Heart left ventricle (tissue), 16 donors: ENCODE results near the gene KRT20. TPM values are rescaled to one million over a fixed set of nuclear protein-coding genes. Genes with fewer than 3 reads are reported as not detected.

Experiments
- ATAC-seq, 4 donors: fragments of 200-7000 bp; cut with Tn5 transposase; one replicate each; pipeline ENCODE4 v1.9.1; 2020 to 2022; ENCODE audit warnings: moderate library complexity in 4 of 4, mild to moderate bottlenecking in 3 of 4, moderate number of reproducible peaks in 1 of 4
- DNase-seq, 5 donors: peaks; one replicate each; pipeline ENCODE4 v3.0.0-alpha.2; 2020
- H3K27ac ChIP-seq, 12 donors: fragments of 200-600 bp; sonication (generic) in 4 of 12; one replicate each; pipeline versions ENCODE4 v1.5.0 to v1.8.0; 2016 to 2022; ENCODE audit warnings: mild to moderate bottlenecking in 2 of 12
- H3K27me3 ChIP-seq, 9 donors: fragments of 200-600 bp; sonication (generic) in 2 of 9; one replicate each; pipeline versions ENCODE4 v1.5.1 to v1.8.0; 2016 to 2022; ENCODE audit warnings: mild to moderate bottlenecking in 3 of 9
- H3K36me3 ChIP-seq, 9 donors: fragments of 200-600 bp; sonication (generic) in 2 of 9; one replicate each; pipeline versions ENCODE4 v1.5.0 to v1.8.0; 2018 to 2022; ENCODE audit warnings: mild to moderate bottlenecking in 2 of 9
- H3K4me1 ChIP-seq, 12 donors: fragments of 200-600 bp; sonication (generic) in 4 of 12; one replicate each; pipeline versions ENCODE4 v1.5.0 to v1.8.0; 2016 to 2022; ENCODE audit warnings: mild to moderate bottlenecking in 3 of 12
- H3K4me3 ChIP-seq, 12 donors: fragments of 200-600 bp; sonication (generic) in 4 of 12; one replicate each; pipeline versions ENCODE4 v1.5.0 to v1.8.0; 2017 to 2022; ENCODE audit warnings: mild to moderate bottlenecking in 9 of 12, moderate library complexity in 4 of 12
- H3K9me3 ChIP-seq, 12 donors: fragments of 200-600 bp; sonication (generic) in 4 of 12; one replicate each; pipeline versions ENCODE4 v1.5.0 to v1.8.0; 2016 to 2022; ENCODE audit warnings: mild to moderate bottlenecking in 1 of 12
- CTCF ChIP-seq, 12 donors: fragments of 200-600 bp; sonication (generic) in 4 of 12; IDR thresholded peaks; one replicate each; pipeline versions ENCODE4 v1.5.0 to v1.8.0; 2018 to 2022; ENCODE audit warnings: antibody characterized with exemption in 12 of 12, mild to moderate bottlenecking in 5 of 12
- POLR2A ChIP-seq, 2 donors: fragments of 450-650 bp; IDR thresholded peaks; one replicate each; pipeline ENCODE4 v1.6.1; 2017; ENCODE audit warnings: antibody characterized with exemption in 2 of 2, mild to moderate bottlenecking in 2 of 2, moderate library complexity in 2 of 2
- WGBS, 4 donors: extraction: QIAGEN DNeasy Blood & Tissue Kit in 2 of 4; methylation state at CpG; one replicate each; pipeline versions ENCODE4 v1.1.5 to v1.1.7; 2013 to 2018; 5-methylcytosine and 5-hydroxymethylcytosine counted together
- intact Hi-C, 10 donors: fragments of 100-400 bp; cut with DNase I; formaldehyde crosslinking; loops; one replicate each; pipeline versions ENCODE4 v1.11.1 to v1.14.2; 2022
- polyA plus RNA-seq, 2 donors: library from polyadenylated mRNA; stranded (reverse); fragments of 200-250 nt; gene quantifications; one replicate each; pipeline ENCODE4 v1.2.3, GENCODE V29; 2013
- total RNA-seq, 9 donors: library from RNA; depleted of rRNA in 2 of 9; stranded (reverse); fragments of >200 nt in 2 of 9; fragmentation: NEBNext Ultra II Directional in 3 of 9; extraction: Animal tissue kit (Norgen Biotek cat#: 25700) in 3 of 9; gene quantifications; one replicate each; pipeline versions ENCODE4 v1.1.0 to v1.2.4, GENCODE V29; 2016 to 2023
- donor health status: ischemic (EF 13 %, LVEDD 7.1; RV severe dilation, severe dysfunction).
- donor health status: healthy with polysubstance abuse.
- donor health status: DM: no; HTN: yes; CAD: no.
- donor health status: DM: no; HTN: no; CAD: no.
- donor health status: ischemic (EF 25% LVEDD 6.9; RV normal size, moderate dysfunction).
- donor health status: ischemic (EF 25% LVEDD 5.7; RV mildly dilated, moderate dysfunction).
- donor health status: healthy.
- donor health status: DM: yes; HTN: yes; CAD: no.
- donor health status: ischemic (EF 35%, LVEDD 5.7; RV mildly dilated, moderate dysfunction).
- donor health status: nonischemic (EF 11% LVEDD 7.7; RV severe dilation, severe dysfunction).
- donor health status: DM: yes; HTN: yes; CAD: no.
- donor health status: PGD.
- donor health status: ischemic (EF 29% LVEDD 5.4; RV normal size, mild dysfunction).
- donor health status: nonischemic (EF 23%, LVEDD 6.1; RV moderate dilation, normal function).

The KRT20 gene
- total and polyA plus RNA-seq, 11 donors = 0.12 TPM; not detected in 10

- WGBS, 4 donors = 81 to 86% (median 83%) methylated on average over 3 of the region's 3 CpGs
- ATAC-seq (no peak), DNase-seq (no peak)
- no peaks in the 10 kb centered on the region for H3K27me3 ChIP-seq
- no peak overlapping the region for H3K27ac ChIP-seq
- H3K4me1 ChIP-seq = no peaks in the 10 kb centered on the region
- no peaks in the 10 kb centered on the region for H3K9me3 ChIP-seq
- intact Hi-C loops = no loop called here
- no peak overlapping the region for H3K4me3 ChIP-seq
- H3K36me3 ChIP-seq = peaks cover 0 to 4% (median 0%) of the 10 kb centered on the region in 9 donors
- no peak for TF ChIP-seq POLR2A (IDR thresholded peaks at IDR 0.05)
- TF ChIP-seq CTCF (IDR thresholded peaks at IDR 0.05) = no peak
Observed at GRCh38 chr17:40841246-40841645, 43.8 kb downstream of the KRT20 start.

GRCh38 chr17:40839194-40839593 is 45.8 kb downstream of the KRT20 start:
- H3K4me3 ChIP-seq = no peak overlapping the region
- 77 to 83% (median 83%) methylated on average over 3 of the region's 3 CpGs for WGBS, 4 donors
- H3K27me3 ChIP-seq = no peaks in the 10 kb centered on the region
- peaks cover 0 to 22% (median 15%) of the 10 kb centered on the region in 9 donors for H3K36me3 ChIP-seq
- intact Hi-C loops = no loop called here
- H3K4me1 ChIP-seq = no peaks in the 10 kb centered on the region
- TF ChIP-seq POLR2A (IDR thresholded peaks at IDR 0.05) (no peak), CTCF (IDR thresholded peaks at IDR 0.05) (no peak)
- ATAC-seq = no peak
- H3K9me3 ChIP-seq = no peaks in the 10 kb centered on the region
- DNase-seq = no peak
- H3K27ac ChIP-seq = no peak overlapping the region

DNA sequence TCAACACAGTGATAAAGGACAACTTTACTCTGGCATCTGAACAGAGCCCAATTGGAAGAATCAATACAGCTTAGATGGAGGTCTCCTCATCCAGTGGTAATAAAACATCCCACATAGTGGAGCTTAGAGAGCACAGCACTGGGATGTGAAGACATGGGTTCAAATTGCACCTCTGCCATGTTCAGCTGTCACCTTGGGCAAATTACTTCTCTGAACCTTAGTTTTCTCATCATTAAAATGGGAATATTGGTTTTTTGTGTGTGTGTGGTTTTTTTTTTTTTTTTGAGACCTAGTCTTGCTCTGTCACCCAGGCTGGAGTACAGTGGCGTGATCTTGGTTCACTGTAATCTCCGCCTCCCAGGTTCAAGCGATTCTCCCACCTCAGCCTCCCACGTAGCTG is 49.0 kb downstream of the KRT20 start:
- no peak for DNase-seq
- intact Hi-C loops = no loop called here
- H3K27ac ChIP-seq = no peak overlapping the region

GRCh38 chr17:40833882-40834281 is 51.2 kb downstream of the KRT20 start:
- DNase-seq (no peak), ATAC-seq (no peak)
- H3K9me3 ChIP-seq = no peaks in the 10 kb centered on the region
- H3K36me3 ChIP-seq = peaks cover 0 to 31% (median 16%) of the 10 kb centered on the region in 9 donors
- TF ChIP-seq CTCF (IDR thresholded peaks at IDR 0.05) (no peak), POLR2A (IDR thresholded peaks at IDR 0.05) (no peak)
- H3K27ac ChIP-seq = no peak overlapping the region
- H3K4me3 ChIP-seq = no peak overlapping the region
- H3K4me1 ChIP-seq = peaks cover 0 to 11% (median 0%) of the 10 kb centered on the region in 12 donors
- intact Hi-C loops = no loop called here
- no peaks in the 10 kb centered on the region for H3K27me3 ChIP-seq

More for the DNA sequence above, 49.0 kb downstream of the KRT20 start:
- Histone ChIP-seq H3K4me1 (peaks cover 0 to 6% (median 0%) of the 10 kb centered on the region in 12 donors), H3K36me3 (peaks cover 0 to 31% (median 16%) of the 10 kb centered on the region in 9 donors), H3K4me3 (no peak overlapping the region), H3K9me3 (no peaks in the 10 kb centered on the region), H3K27me3 (no peaks in the 10 kb centered on the region)
- no peak for ATAC-seq
- 96 to 100% (median 98%) methylated on average over 4 of the region's 4 CpGs for WGBS, 4 donors
- no peak for TF ChIP-seq POLR2A (IDR thresholded peaks at IDR 0.05)
- TF ChIP-seq CTCF (IDR thresholded peaks at IDR 0.05) = no peak
